GM12891 (cell line): ENCODE results near the gene DCP1B.

Source experiments
- POLR2A ChIP-seq: IDR thresholded peaks from 2 replicates; pipeline ENCODE4 v1.6.1; 2011; ENCODE audit warnings: low read depth, low read length, control low read depth
- TAF1 ChIP-seq: IDR thresholded peaks from 2 replicates; pipeline ENCODE4 v1.6.1; 2011; ENCODE audit warnings: low read depth, low read length, control low read depth

GRCh38 chr12:2027351-2027750 lies 23.1 kb upstream of the DCP1B start:
- no peak for TF ChIP-seq TAF1
- TF ChIP-seq POLR2A = no peak
